Measurements from ENCODE around the gene KLK13. TPM values are rescaled to one million over a fixed set of nuclear protein-coding genes. Genes with fewer than 3 reads are reported as not detected.

Gene KLK13
- polyA plus RNA-seq, 2 of the 4 experiments (the other 2 are of a cell fraction), result not detected

GRCh38 chr19:51082611-51083010 lies 17.7 kb upstream of the KLK13 start, which contains the start of gene KLK14:
Gene KLK14, minus strand, starts transcription at chr19:51082887. Its CDS starts 273 bp downstream, at chr19:51082614.
- FAIRE-seq, result no peak

GRCh38 chr19:51081476-51081875 lies 16.6 kb upstream of the KLK13 start:
- H3K4me1 ChIP-seq, result no peaks in the 10 kb centered on the region
- TF ChIP-seq NPAS2 (CRISPR knock-in tag; IDR thresholded peaks at IDR 0.05; ENCODE audit: borderline replicate concordance) (no peak), HOXB5 (CRISPR knock-in tag; IDR thresholded peaks at IDR 0.05) (no peak), KDM1A (IDR thresholded peaks at IDR 0.05; ENCODE audit: low read depth) (no peak), HOXA7 (CRISPR knock-in tag; IDR thresholded peaks at IDR 0.05) (no peak)
- no peak overlapping the region for H3K4me2 ChIP-seq
- 60% methylated on average over 13 of the region's 14 CpGs for WGBS (ENCODE audit: missing lambda C conversion rate)
- H3K9me3 ChIP-seq, result no peaks in the 10 kb centered on the region
- ATAC-seq, result no peak
- FAIRE-seq, result no peak
- no peak overlapping the region for H3K4me3 ChIP-seq
- ChIA-PET CTCF (interaction anchor here (0.9 to 3.3 kb wide), 4 partner anchors 13 to 65 kb away, joined by 3 to 17 read pairs (median 7); no protein-coding TSS in a partner anchor), POLR2A (no interaction called here)
- DNase-seq (ENCODE audit: low read depth in 1 of 2, low spot score in 1 of 2), result no peak
- H3K27ac ChIP-seq, result no peak overlapping the region

More at GRCh38 chr19:51082611-51083010, 17.7 kb upstream of the KLK13 start, which contains the start of gene KLK14:
- no peak for TF ChIP-seq EHMT2 (IDR thresholded peaks at IDR 0.05; ENCODE audit: low read depth)
- TF ChIP-seq HDAC2 (IDR thresholded peaks at IDR 0.05), result no peak
- no peak for TF ChIP-seq E2F6 (IDR thresholded peaks at IDR 0.05; ENCODE audit: borderline replicate concordance, low read depth)
- no peak for TF ChIP-seq BHLHE40 (IDR thresholded peaks at IDR 0.05; ENCODE audit: low read depth, low read length)
- no peak for TF ChIP-seq POLR2AphosphoS2 (conservative IDR thresholded peaks at IDR 0.05; ENCODE audit: low read length)
- no peak for TF ChIP-seq RAD21 (conservative IDR thresholded peaks at IDR 0.05 in 1 of 2, IDR thresholded peaks at IDR 0.05 in 1 of 2)
- TF ChIP-seq CHD4 (IDR thresholded peaks at IDR 0.05; ENCODE audit: borderline replicate concordance), result no peak
- no peak for TF ChIP-seq JUNB (IDR thresholded peaks at IDR 0.05)
- no peak for TF ChIP-seq HOXB13 (CRISPR knock-in tag; IDR thresholded peaks at IDR 0.05; ENCODE audit: low read depth)
- TF ChIP-seq TFCP2L1 (CRISPR knock-in tag; IDR thresholded peaks at IDR 0.05), result no peak
- TF ChIP-seq CTCF (IDR thresholded peaks at IDR 0.05), result no peak
- TF ChIP-seq GATA3 (IDR thresholded peaks at IDR 0.05; ENCODE audit: borderline replicate concordance), result no peak
- TF ChIP-seq EP300 (IDR thresholded peaks at IDR 0.05), result no peak
- TF ChIP-seq ZSCAN20 (CRISPR knock-in tag; IDR thresholded peaks at IDR 0.05), result no peak
- no peak for TF ChIP-seq SMC3 (IDR thresholded peaks at IDR 0.05)
- no peak for TF ChIP-seq HMGXB4 (CRISPR knock-in tag; IDR thresholded peaks at IDR 0.05; ENCODE audit: borderline replicate concordance)
- no peak for TF ChIP-seq ZFP36 (IDR thresholded peaks at IDR 0.05; ENCODE audit: borderline replicate concordance, partially characterized antibody)
- TF ChIP-seq HOXB5 (CRISPR knock-in tag; IDR thresholded peaks at IDR 0.05), result no peak
- TF ChIP-seq SREBF2 (IDR thresholded peaks at IDR 0.05), result no peak
- TF ChIP-seq CBX8 (IDR thresholded peaks at IDR 0.05), result no peak
- DNase-seq (ENCODE audit: low read depth in 1 of 2, low spot score in 1 of 2), result no peak
- Histone ChIP-seq H3K4me3 (no peak within 1 kb of the TSS), H3K27ac (no peak within 1 kb of the TSS), H3K4me1 (no peaks in the 10 kb centered on the region), H3K9me3 (no peaks in the 10 kb centered on the region), H3K4me2 (no peak within 1 kb of the TSS)
- POLR2A ChIA-PET, result no interaction called here
- ATAC-seq, result no peak
- WGBS (ENCODE audit: missing lambda C conversion rate), result 31% methylated on average over 7 of the region's 7 CpGs
- CTCF ChIA-PET, result no interaction called here

Data from A549 (cell line).